ENCODE results near the gene NUTM2D.
"Not testable (repeated sequence)": the region's sequence is repeated elsewhere in the genome, so short reads cannot be mapped to it uniquely, and the experiment has no call there.

The NUTM2D gene

GRCh38 chr10:87342711-87343258 lies 14.8 kb upstream of the NUTM2D start:
- H3K36me3 ChIP-seq; H3K27me3 ChIP-seq (ENCODE audit: insufficient read depth, low read depth, severe bottlenecking); H3K9me3 ChIP-seq (ENCODE audit: severe bottlenecking): not testable (repeated sequence)
- Histone ChIP-seq H3K4me3 (ENCODE audit: low read depth, low read length) (peak overlapping the region; percentile 59), H3K27ac (peak overlapping the region; percentile 90)
- peak; percentile 50 for TF ChIP-seq CTCF (IDR thresholded peaks at IDR 0.05; ENCODE audit: low read depth, low read length)
- peak; percentile 85 for DNase-seq

GRCh38 chr10:87345743-87346142 lies 11.8 kb upstream of the NUTM2D start:
- H3K27me3 ChIP-seq (ENCODE audit: insufficient read depth, low read depth, severe bottlenecking); H3K9me3 ChIP-seq (ENCODE audit: severe bottlenecking); H3K4me3 ChIP-seq (ENCODE audit: low read depth, low read length); DNase-seq; H3K36me3 ChIP-seq; H3K27ac ChIP-seq: not testable (repeated sequence)

DNA sequence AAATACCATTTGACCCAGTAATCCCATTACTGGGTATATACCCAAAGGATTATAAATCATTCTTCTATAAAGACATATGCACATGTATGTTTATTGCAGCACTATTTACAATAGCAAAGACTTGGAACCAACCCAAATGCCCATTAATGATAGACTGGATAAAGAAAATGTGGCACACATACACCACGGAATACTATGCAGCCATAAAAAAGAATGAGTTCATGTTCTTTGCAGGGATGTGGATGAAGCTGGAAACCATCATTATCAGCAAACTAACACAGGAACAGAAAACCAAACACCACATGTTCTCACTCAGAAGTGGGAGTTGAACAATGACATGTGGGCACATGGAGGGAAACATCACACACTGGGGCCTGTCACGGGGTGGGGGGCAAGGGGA lies 7.4 kb upstream of the NUTM2D start:
- not testable (repeated sequence) for DNase-seq; H3K9me3 ChIP-seq (ENCODE audit: severe bottlenecking); H3K27me3 ChIP-seq (ENCODE audit: insufficient read depth, low read depth, severe bottlenecking); H3K36me3 ChIP-seq; H3K4me3 ChIP-seq (ENCODE audit: low read depth, low read length); H3K27ac ChIP-seq

- H3K27me3 ChIP-seq (ENCODE audit: insufficient read depth, low read depth, severe bottlenecking); H3K36me3 ChIP-seq; H3K27ac ChIP-seq; DNase-seq; H3K9me3 ChIP-seq (ENCODE audit: severe bottlenecking); H3K4me3 ChIP-seq (ENCODE audit: low read depth, low read length): not testable (repeated sequence)
These were observed 4.7 kb upstream of the NUTM2D start for GRCh38 chr10:87352825-87353224.

DNA sequence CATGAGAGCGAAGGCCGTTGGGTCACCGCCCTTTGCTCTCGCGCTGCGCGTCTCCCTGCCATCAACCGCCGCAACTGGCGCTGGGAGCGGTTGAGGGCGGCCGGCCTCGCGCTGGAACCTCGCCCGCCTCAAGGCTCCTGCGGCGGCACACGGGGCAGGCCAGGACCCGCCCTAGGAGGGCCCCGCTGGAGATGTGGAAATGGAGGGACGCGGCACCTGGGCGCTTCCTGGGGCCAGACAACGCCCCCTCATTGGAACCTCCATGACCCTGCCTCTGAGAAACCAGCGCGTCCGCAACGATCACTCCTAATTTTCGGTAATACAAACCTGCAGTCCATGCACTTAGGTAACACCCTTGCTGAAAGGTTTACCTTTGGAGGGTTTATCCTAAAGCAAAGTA lies 2.4 kb upstream of the NUTM2D start:
- H3K9me3 ChIP-seq (ENCODE audit: severe bottlenecking); H3K36me3 ChIP-seq; H3K4me3 ChIP-seq (ENCODE audit: low read depth, low read length); H3K27me3 ChIP-seq (ENCODE audit: insufficient read depth, low read depth, severe bottlenecking); H3K27ac ChIP-seq; DNase-seq: not testable (repeated sequence)

DNA sequence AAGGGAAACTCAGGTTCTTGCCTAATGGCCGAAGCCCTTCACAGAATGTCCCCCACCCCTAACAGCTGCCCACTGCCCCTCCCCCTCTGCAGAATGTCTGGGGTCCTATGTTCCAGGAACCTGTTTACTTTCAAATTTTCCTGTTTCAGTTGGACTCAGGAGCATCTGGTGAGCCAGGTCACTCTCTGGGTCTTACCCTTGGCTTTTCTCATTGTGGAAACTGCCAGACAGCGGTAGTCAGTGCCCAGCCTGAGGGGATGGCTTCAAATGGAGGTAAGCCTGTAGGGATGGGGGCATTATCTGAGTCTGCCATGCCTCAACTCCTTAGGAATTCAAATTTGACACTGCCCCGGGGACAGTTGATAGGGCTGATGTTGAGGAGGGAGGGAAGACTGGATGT lies 615 bp downstream of the NUTM2D start:
- not testable (repeated sequence) for H3K4me3 ChIP-seq (ENCODE audit: low read depth, low read length); H3K36me3 ChIP-seq; H3K9me3 ChIP-seq (ENCODE audit: severe bottlenecking); H3K27me3 ChIP-seq (ENCODE audit: insufficient read depth, low read depth, severe bottlenecking); H3K27ac ChIP-seq; DNase-seq

DNA sequence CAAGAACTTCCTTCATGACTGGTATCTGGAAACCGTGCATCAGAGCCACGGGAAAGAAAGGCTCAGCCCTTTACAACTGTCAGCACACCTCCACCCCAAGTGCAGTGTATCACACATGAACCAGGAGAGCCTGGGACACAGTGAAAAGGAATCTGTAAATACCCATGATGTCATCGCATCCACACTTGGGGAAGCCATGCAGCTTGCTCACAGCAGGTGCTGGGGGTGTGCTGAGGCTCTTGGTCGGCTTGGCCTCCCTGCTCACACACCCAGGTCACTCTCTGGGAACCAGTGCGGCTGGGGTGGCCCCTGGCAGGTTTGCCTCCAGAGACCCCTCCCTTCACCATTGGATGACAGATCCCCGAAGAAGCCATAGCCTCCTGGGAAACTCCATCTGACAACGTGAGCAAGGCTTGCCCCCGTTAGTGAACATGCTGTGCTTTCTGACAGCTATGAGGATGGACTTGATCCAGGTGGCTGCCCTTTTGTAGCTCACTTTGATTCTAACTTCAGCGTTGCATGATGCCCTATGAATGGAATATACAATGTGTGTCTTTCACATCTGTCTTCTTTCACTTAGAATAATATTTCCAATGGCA lies 12.1 kb downstream of the NUTM2D start:
- not testable (repeated sequence) for H3K27ac ChIP-seq; H3K4me3 ChIP-seq (ENCODE audit: low read depth, low read length); H3K9me3 ChIP-seq (ENCODE audit: severe bottlenecking); H3K36me3 ChIP-seq; DNase-seq; H3K27me3 ChIP-seq (ENCODE audit: insufficient read depth, low read depth, severe bottlenecking)

DNA sequence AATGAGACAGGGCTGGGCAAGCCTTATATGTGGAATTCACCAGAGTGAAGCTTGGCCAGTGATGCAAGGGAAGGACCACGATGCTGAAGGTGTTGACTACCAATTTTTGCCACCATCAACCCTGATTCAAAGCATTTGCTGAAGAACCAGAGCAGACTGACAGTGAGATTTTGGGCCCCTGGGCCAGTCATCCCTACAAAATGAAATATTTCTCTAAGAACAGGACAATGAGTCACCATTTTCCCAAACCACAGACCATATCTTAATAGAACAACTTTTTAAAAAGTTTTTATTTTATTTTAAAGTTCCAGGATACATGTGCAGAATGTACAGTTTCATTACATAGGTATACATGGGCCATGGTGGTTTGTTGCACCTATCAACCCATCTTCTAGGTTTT lies 16.5 kb downstream of the NUTM2D start:
- not testable (repeated sequence) for H3K36me3 ChIP-seq; H3K9me3 ChIP-seq (ENCODE audit: severe bottlenecking); H3K4me3 ChIP-seq (ENCODE audit: low read depth, low read length); H3K27me3 ChIP-seq (ENCODE audit: insufficient read depth, low read depth, severe bottlenecking); H3K27ac ChIP-seq; DNase-seq

GRCh38 chr10:87379115-87379514 lies 21.6 kb downstream of the NUTM2D start:
- not testable (repeated sequence) for H3K9me3 ChIP-seq (ENCODE audit: severe bottlenecking); DNase-seq; H3K36me3 ChIP-seq; H3K4me3 ChIP-seq (ENCODE audit: low read depth, low read length); H3K27ac ChIP-seq; H3K27me3 ChIP-seq (ENCODE audit: insufficient read depth, low read depth, severe bottlenecking)

DNA sequence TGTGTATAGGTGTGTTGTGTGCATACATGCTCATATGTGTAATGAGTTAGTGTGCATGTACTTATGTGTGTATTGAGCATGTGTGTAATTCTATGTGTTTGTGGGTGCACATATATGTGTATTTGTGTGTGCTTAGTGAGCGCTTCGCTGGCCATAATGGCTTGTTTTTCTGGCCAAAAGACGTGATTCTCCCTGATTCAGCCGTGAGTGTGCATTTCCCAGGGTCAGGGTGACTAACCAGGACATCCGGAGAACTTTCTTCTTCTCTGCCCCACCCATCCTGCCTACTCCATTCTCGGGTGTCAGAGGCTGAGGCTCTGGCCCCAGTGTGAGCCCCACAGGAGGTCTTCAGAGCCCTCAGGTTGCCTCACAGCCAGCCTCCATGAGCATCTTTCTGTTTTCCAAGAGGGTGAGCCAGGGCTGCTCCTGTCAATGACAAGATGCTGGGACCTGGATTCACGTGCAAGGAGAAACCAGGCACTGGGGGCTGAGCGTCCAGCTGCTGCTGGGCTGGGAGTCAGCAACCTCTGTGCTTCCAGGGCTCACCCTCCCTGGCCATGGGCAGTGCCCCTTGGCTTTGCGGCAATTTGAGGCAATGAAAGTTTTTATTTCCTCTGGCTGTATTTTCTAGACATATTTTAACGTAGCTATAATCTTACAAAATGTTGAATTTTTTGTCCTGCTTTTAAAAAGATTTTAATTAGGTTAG lies 25.8 kb downstream of the NUTM2D start:
- not testable (repeated sequence) for H3K9me3 ChIP-seq (ENCODE audit: severe bottlenecking); H3K27ac ChIP-seq; DNase-seq; H3K4me3 ChIP-seq (ENCODE audit: low read depth, low read length); H3K36me3 ChIP-seq; H3K27me3 ChIP-seq (ENCODE audit: insufficient read depth, low read depth, severe bottlenecking)

- not testable (repeated sequence) for H3K9me3 ChIP-seq (ENCODE audit: severe bottlenecking); DNase-seq; H3K4me3 ChIP-seq (ENCODE audit: low read depth, low read length); H3K27ac ChIP-seq; H3K36me3 ChIP-seq; H3K27me3 ChIP-seq (ENCODE audit: insufficient read depth, low read depth, severe bottlenecking)
These were observed 26.7 kb downstream of the NUTM2D start for GRCh38 chr10:87384283-87384682.

GRCh38 chr10:87385762-87386360 lies 28.3 kb downstream of the NUTM2D start:
- not testable (repeated sequence) for H3K4me3 ChIP-seq (ENCODE audit: low read depth, low read length); H3K9me3 ChIP-seq (ENCODE audit: severe bottlenecking); DNase-seq; H3K36me3 ChIP-seq; H3K27me3 ChIP-seq (ENCODE audit: insufficient read depth, low read depth, severe bottlenecking); H3K27ac ChIP-seq

- not testable (repeated sequence) for DNase-seq; H3K9me3 ChIP-seq (ENCODE audit: severe bottlenecking); H3K36me3 ChIP-seq; H3K27me3 ChIP-seq (ENCODE audit: insufficient read depth, low read depth, severe bottlenecking); H3K27ac ChIP-seq; H3K4me3 ChIP-seq (ENCODE audit: low read depth, low read length)
These were observed 33.8 kb downstream of the NUTM2D start for GRCh38 chr10:87391360-87391759.

DNA sequence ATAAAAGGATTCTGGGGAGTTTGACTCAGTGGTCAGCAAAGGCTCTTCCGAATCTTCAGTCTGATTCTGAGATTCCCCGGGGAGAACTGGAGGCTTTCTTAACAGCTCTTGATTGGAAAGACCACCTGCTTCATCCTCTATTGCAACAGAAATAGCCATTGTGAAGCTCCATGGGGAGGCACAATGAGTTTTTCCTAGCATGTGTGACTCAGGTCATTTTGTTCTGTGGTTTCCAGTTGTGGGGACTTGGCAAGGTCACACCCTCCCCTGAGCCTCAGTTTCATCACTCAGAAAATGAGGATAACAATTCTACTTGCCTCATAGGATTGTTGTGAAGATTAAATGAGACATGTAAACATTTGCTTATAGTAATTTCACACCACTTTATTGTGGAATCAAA lies 38.7 kb downstream of the NUTM2D start:
- not testable (repeated sequence) for H3K27ac ChIP-seq; H3K4me3 ChIP-seq (ENCODE audit: low read depth, low read length); H3K27me3 ChIP-seq (ENCODE audit: insufficient read depth, low read depth, severe bottlenecking); DNase-seq; H3K36me3 ChIP-seq; H3K9me3 ChIP-seq (ENCODE audit: severe bottlenecking)

Measured in WERI-Rb-1 (cell line).